Glutamatergic neuron (in vitro differentiated cells): ENCODE results near the gene TMEM108. TPM values are rescaled to one million over a fixed set of nuclear protein-coding genes. Genes with fewer than 3 reads are reported as not detected.

Experiments
- DNase-seq: peaks from one replicate; pipeline ENCODE4 v3.0.0; 2022
- H3K27ac Mint-ChIP-seq: one replicate; pipeline ENCODE4 v1.8.0; 2020; ENCODE audit warnings: mild to moderate bottlenecking, mixed read lengths, inconsistent platforms; ENCODE audit not compliant: unreplicated experiment
- H3K27me3 Mint-ChIP-seq: one replicate; pipeline ENCODE4 v1.8.0; 2020; ENCODE audit warnings: mild to moderate bottlenecking, moderate library complexity, mixed read lengths, inconsistent platforms; ENCODE audit not compliant: unreplicated experiment
- H3K36me3 Mint-ChIP-seq: one replicate; pipeline ENCODE4 v1.8.0; 2020; ENCODE audit warnings: mild to moderate bottlenecking, mixed read lengths, inconsistent platforms; ENCODE audit not compliant: unreplicated experiment
- H3K4me1 Mint-ChIP-seq: one replicate; pipeline ENCODE4 v1.8.0; 2020; ENCODE audit warnings: mild to moderate bottlenecking, low read depth, mixed read lengths, inconsistent platforms; ENCODE audit not compliant: unreplicated experiment
- H3K4me3 Mint-ChIP-seq: one replicate; pipeline ENCODE4 v1.8.0; 2020; ENCODE audit warnings: mild to moderate bottlenecking, mixed read lengths, inconsistent platforms; ENCODE audit not compliant: unreplicated experiment
- H3K9me3 Mint-ChIP-seq: one replicate; pipeline ENCODE4 v1.8.0; 2020; ENCODE audit warnings: mild to moderate bottlenecking, moderate library complexity, mixed read lengths, inconsistent platforms; ENCODE audit not compliant: unreplicated experiment
- CTCF ChIP-seq: fragments of 200-600 bp; sonication (generic); IDR thresholded peaks from one replicate; pipeline ENCODE4 v1.5.0; 2021; ENCODE audit not compliant: partially characterized antibody, unreplicated experiment
- total RNA-seq: library from RNA; stranded (reverse); fragmentation: NEBNext Ultra II Directional; extraction: Animal tissue kit (Norgen Biotek cat#: 25700); gene quantifications from one replicate; pipeline ENCODE4 v1.2.1, GENCODE V29; 2021; ENCODE audit not compliant: unreplicated experiment

TMEM108 gene
- total RNA-seq, 1 donor from 2014 or later = 9.0 TPM

GRCh38 chr3:133065193-133065961, 27.2 kb downstream of the TMEM108 start:
- Mint-ChIP-seq H3K4me3 (no peak overlapping the region), H3K9me3 (no peaks in the 10 kb centered on the region), H3K4me1 (peaks cover 3% of the 10 kb centered on the region), H3K36me3 (no peaks in the 10 kb centered on the region), H3K27ac (no peak overlapping the region), H3K27me3 (peaks cover 4% of the 10 kb centered on the region)
- no peak for DNase-seq
- no peak for TF ChIP-seq CTCF

- no peak for DNase-seq
- Mint-ChIP-seq H3K4me3 (no peak overlapping the region), H3K9me3 (no peaks in the 10 kb centered on the region)
Measured at GRCh38 chr3:133066026-133066425, 27.8 kb downstream of the TMEM108 start.

DNA sequence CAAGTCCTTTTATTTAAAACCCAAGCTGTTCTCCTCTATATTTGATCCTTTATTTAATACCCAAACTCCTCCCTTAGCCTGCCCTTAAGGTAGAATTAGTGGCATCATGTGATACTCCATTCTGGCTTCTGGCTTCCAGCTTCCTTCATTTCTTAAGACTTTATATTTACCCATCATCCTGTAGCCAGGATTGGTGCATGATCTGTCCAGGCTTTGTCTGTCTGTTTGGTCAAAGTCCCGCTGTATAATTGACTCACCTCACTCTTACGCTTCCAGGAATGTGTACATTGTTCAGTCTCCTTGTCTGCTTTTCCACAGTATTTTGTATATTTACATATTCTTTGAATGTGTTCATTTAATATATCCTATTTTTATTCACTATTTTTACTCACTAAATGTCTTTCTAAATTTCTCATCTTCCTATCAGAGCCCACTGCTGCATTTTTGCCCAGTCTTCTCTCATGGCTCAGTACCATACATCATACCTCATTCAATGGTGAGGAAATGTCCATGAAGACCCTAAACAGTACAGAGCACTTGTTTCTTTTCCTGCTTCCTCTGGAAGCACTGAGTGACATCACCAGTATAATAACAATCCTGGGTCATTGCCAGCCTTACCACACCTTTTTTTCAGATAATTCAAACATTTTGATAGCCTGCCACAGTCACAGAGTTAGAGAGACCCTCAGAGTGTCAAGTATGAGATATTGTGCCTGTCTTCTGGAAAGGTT, 31.5 kb downstream of the TMEM108 start:
- peaks cover 3% of the 10 kb centered on the region for H3K4me1 Mint-ChIP-seq
- H3K36me3 Mint-ChIP-seq = no peaks in the 10 kb centered on the region
- no peak overlapping the region for H3K27ac Mint-ChIP-seq
- TF ChIP-seq CTCF = no peak
- peaks cover 2% of the 10 kb centered on the region for H3K9me3 Mint-ChIP-seq
- peaks cover 2% of the 10 kb centered on the region for H3K27me3 Mint-ChIP-seq
- DNase-seq = no peak
- no peak overlapping the region for H3K4me3 Mint-ChIP-seq

More at GRCh38 chr3:133066026-133066425, 27.8 kb downstream of the TMEM108 start:
- Mint-ChIP-seq H3K27ac (no peak overlapping the region), H3K27me3 (peaks cover 4% of the 10 kb centered on the region), H3K36me3 (no peaks in the 10 kb centered on the region), H3K4me1 (peaks cover 3% of the 10 kb centered on the region)
- TF ChIP-seq CTCF = no peak

DNA sequence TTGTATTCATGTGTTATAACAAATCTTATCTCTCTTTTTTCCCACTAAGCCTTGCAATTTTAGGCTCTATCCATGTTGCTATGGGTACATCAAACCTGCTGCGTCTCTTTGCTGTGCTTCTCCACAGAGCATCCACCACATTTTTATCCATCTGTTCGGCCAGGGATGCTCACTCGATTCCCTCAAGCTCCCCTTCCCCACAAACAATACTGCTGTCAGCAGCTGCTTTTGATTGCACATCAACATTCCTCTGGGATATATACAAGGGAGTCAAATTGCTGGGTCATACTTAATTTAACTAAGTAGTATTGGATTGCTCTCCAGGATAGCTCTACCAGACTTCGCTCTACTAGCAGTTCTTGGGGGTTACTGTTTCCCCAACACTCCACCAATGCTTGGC, 36.8 kb downstream of the TMEM108 start:
- Mint-ChIP-seq H3K36me3 (no peaks in the 10 kb centered on the region), H3K4me3 (no peak overlapping the region), H3K9me3 (peaks cover 6% of the 10 kb centered on the region), H3K4me1 (peaks cover 16% of the 10 kb centered on the region), H3K27me3 (peaks cover 8% of the 10 kb centered on the region), H3K27ac (peak overlapping the region; percentile 39)
- no peak for TF ChIP-seq CTCF
- DNase-seq = peak; percentile 30

- no peak for TF ChIP-seq CTCF
- no peak for DNase-seq
- Mint-ChIP-seq H3K36me3 (no peaks in the 10 kb centered on the region), H3K4me1 (peaks cover 19% of the 10 kb centered on the region), H3K27ac (no peak overlapping the region), H3K4me3 (no peak overlapping the region), H3K27me3 (peaks cover 8% of the 10 kb centered on the region), H3K9me3 (peaks cover 7% of the 10 kb centered on the region)
Measured at GRCh38 chr3:133077688-133078087, 39.5 kb downstream of the TMEM108 start.
